Heart left ventricle (tissue), 16 donors: ENCODE measurements around the gene TLE5. TPM values are rescaled to one million over a fixed set of nuclear protein-coding genes. Genes with fewer than 3 reads are reported as not detected.
"Not testable (repeated sequence)": the region's sequence is repeated elsewhere in the genome, so short reads cannot be mapped to it uniquely, and the experiment has no call there.

Experiments
- ATAC-seq, 4 donors: fragments of 200-7000 bp; cut with Tn5 transposase; one replicate each; pipeline ENCODE4 v1.9.1; 2020 to 2022; ENCODE audit warnings: moderate library complexity in 4 of 4, mild to moderate bottlenecking in 3 of 4, moderate number of reproducible peaks in 1 of 4
- DNase-seq, 5 donors: peaks; one replicate each; pipeline ENCODE4 v3.0.0-alpha.2; 2020
- H3K27ac ChIP-seq, 12 donors: fragments of 200-600 bp; sonication (generic) in 4 of 12; one replicate each; pipeline versions ENCODE4 v1.5.0 to v1.8.0; 2016 to 2022; ENCODE audit warnings: mild to moderate bottlenecking in 2 of 12
- H3K27me3 ChIP-seq, 9 donors: fragments of 200-600 bp; sonication (generic) in 2 of 9; one replicate each; pipeline versions ENCODE4 v1.5.1 to v1.8.0; 2016 to 2022; ENCODE audit warnings: mild to moderate bottlenecking in 3 of 9
- H3K36me3 ChIP-seq, 9 donors: fragments of 200-600 bp; sonication (generic) in 2 of 9; one replicate each; pipeline versions ENCODE4 v1.5.0 to v1.8.0; 2018 to 2022; ENCODE audit warnings: mild to moderate bottlenecking in 2 of 9
- H3K4me1 ChIP-seq, 12 donors: fragments of 200-600 bp; sonication (generic) in 4 of 12; one replicate each; pipeline versions ENCODE4 v1.5.0 to v1.8.0; 2016 to 2022; ENCODE audit warnings: mild to moderate bottlenecking in 3 of 12
- H3K4me3 ChIP-seq, 12 donors: fragments of 200-600 bp; sonication (generic) in 4 of 12; one replicate each; pipeline versions ENCODE4 v1.5.0 to v1.8.0; 2017 to 2022; ENCODE audit warnings: mild to moderate bottlenecking in 9 of 12, moderate library complexity in 4 of 12
- H3K9me3 ChIP-seq, 12 donors: fragments of 200-600 bp; sonication (generic) in 4 of 12; one replicate each; pipeline versions ENCODE4 v1.5.0 to v1.8.0; 2016 to 2022; ENCODE audit warnings: mild to moderate bottlenecking in 1 of 12
- POLR2A ChIP-seq, 2 donors: fragments of 450-650 bp; IDR thresholded peaks; one replicate each; pipeline ENCODE4 v1.6.1; 2017; ENCODE audit warnings: antibody characterized with exemption in 2 of 2, mild to moderate bottlenecking in 2 of 2, moderate library complexity in 2 of 2
- WGBS, 4 donors: extraction: QIAGEN DNeasy Blood & Tissue Kit in 2 of 4; methylation state at CpG; one replicate each; pipeline versions ENCODE4 v1.1.5 to v1.1.7; 2013 to 2018; 5-methylcytosine and 5-hydroxymethylcytosine counted together
- intact Hi-C, 10 donors: fragments of 100-400 bp; cut with DNase I; formaldehyde crosslinking; loops; one replicate each; pipeline versions ENCODE4 v1.11.1 to v1.14.2; 2022
- polyA plus RNA-seq, 2 donors: library from polyadenylated mRNA; stranded (reverse); fragments of 200-250 nt; gene quantifications; one replicate each; pipeline ENCODE4 v1.2.3, GENCODE V29; 2013
- total RNA-seq, 9 donors: library from RNA; depleted of rRNA in 2 of 9; stranded (reverse); fragments of >200 nt in 2 of 9; fragmentation: NEBNext Ultra II Directional in 3 of 9; extraction: Animal tissue kit (Norgen Biotek cat#: 25700) in 3 of 9; gene quantifications; one replicate each; pipeline versions ENCODE4 v1.1.0 to v1.2.4, GENCODE V29; 2016 to 2023
- TF ChIP-seq, protein P1 (sequence below), 12 donors: fragments of 200-600 bp; sonication (generic) in 4 of 12; IDR thresholded peaks; one replicate each; pipeline versions ENCODE4 v1.5.0 to v1.8.0; 2018 to 2022; ENCODE audit warnings: antibody characterized with exemption in 12 of 12, mild to moderate bottlenecking in 5 of 12
- donor health status: ischemic (EF 13 %, LVEDD 7.1; RV severe dilation, severe dysfunction).
- donor health status: healthy with polysubstance abuse.
- donor health status: DM: no; HTN: yes; CAD: no.
- donor health status: DM: no; HTN: no; CAD: no.
- donor health status: ischemic (EF 25% LVEDD 6.9; RV normal size, moderate dysfunction).
- donor health status: ischemic (EF 25% LVEDD 5.7; RV mildly dilated, moderate dysfunction).
- donor health status: healthy.
- donor health status: DM: yes; HTN: yes; CAD: no.
- donor health status: ischemic (EF 35%, LVEDD 5.7; RV mildly dilated, moderate dysfunction).
- donor health status: nonischemic (EF 11% LVEDD 7.7; RV severe dilation, severe dysfunction).
- donor health status: DM: yes; HTN: yes; CAD: no.
- donor health status: PGD.
- donor health status: ischemic (EF 29% LVEDD 5.4; RV normal size, mild dysfunction).
- donor health status: nonischemic (EF 23%, LVEDD 6.1; RV moderate dilation, normal function).

Gene TLE5
- total and polyA plus RNA-seq, 11 donors, result 593 to 1,459 (median 711) TPM

DNA sequence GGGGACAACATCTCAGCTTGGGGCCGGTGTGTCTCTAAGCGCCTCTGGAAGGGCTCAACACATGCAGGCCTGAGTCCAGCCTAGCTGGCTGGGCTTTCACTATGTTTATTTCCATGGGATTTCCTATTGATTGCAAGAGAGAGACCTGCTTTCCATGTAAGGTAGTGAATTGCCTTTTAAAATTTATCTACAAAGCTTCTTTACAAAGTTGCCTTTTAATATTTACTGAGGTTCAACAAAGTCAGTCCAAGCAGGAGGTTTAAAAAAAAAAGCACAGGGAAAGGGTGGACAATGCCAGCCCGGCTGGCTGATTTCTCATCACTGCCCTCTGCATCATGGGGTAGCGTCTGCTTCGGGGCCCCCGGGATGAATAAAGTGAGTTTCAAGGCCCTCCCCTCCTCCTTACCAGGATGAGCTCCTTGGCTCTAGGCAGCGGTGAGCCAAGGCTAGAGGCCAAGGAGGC, 49.0 kb downstream of the TLE5 start:
- ATAC-seq (no peak), DNase-seq (no peak)
- intact Hi-C loops, result no loop called here
- 79 to 88% (median 84%) methylated on average over 7 of the region's 7 CpGs for WGBS, 4 donors
- no peak overlapping the region for H3K4me3 ChIP-seq
- no peaks in the 10 kb centered on the region for H3K27me3 ChIP-seq
- H3K36me3 ChIP-seq, result peaks cover 0 to 72% (median 47%) of the 10 kb centered on the region in 9 donors
- no peak overlapping the region for H3K27ac ChIP-seq
- H3K9me3 ChIP-seq, result no peaks in the 10 kb centered on the region
- no peaks in the 10 kb centered on the region for H3K4me1 ChIP-seq
- no peak for TF ChIP-seq POLR2A (IDR thresholded peaks at IDR 0.05)
- TF ChIP-seq, protein P1, sequence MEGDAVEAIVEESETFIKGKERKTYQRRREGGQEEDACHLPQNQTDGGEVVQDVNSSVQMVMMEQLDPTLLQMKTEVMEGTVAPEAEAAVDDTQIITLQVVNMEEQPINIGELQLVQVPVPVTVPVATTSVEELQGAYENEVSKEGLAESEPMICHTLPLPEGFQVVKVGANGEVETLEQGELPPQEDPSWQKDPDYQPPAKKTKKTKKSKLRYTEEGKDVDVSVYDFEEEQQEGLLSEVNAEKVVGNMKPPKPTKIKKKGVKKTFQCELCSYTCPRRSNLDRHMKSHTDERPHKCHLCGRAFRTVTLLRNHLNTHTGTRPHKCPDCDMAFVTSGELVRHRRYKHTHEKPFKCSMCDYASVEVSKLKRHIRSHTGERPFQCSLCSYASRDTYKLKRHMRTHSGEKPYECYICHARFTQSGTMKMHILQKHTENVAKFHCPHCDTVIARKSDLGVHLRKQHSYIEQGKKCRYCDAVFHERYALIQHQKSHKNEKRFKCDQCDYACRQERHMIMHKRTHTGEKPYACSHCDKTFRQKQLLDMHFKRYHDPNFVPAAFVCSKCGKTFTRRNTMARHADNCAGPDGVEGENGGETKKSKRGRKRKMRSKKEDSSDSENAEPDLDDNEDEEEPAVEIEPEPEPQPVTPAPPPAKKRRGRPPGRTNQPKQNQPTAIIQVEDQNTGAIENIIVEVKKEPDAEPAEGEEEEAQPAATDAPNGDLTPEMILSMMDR (IDR thresholded peaks at IDR 0.05), result no peak

DNA sequence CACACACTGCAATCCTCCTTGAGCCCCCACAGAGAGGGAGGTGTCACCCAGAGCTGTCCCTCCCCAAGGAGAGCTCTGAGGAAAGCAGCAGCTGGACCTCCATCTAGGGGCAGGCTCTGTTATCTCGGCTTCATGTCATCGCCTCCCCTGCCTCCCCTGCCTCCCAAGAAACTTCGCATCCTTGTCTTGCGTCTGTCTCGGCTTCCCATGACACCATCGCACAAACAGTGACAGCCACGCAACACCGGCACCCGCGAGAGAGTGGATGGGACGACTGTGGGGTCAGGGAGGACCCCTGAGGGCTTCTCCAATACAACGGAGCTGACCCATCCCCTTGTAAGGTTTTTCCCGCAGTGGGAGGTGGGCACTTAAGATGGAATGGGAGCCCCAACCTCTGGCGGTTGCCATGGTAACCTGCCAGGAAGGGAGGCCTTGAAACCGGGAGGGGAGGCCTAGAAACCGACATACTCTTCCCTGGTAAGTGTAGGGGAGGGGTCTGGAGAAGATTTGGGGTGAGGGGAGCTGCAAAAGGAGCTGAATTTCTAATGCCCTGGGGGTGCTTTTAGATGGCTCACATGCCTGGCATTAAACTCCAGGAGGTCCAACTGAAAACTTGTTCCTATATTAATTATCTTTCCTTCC, 49.6 kb downstream of the TLE5 start:
- TF ChIP-seq, protein P1 (IDR thresholded peaks at IDR 0.05), result no peak
- TF ChIP-seq POLR2A (IDR thresholded peaks at IDR 0.05), result no peak
- Histone ChIP-seq H3K27ac (no peak overlapping the region), H3K36me3 (peaks cover 0 to 78% (median 52%) of the 10 kb centered on the region in 9 donors), H3K4me1 (no peaks in the 10 kb centered on the region), H3K4me3 (no peak overlapping the region), H3K9me3 (no peaks in the 10 kb centered on the region), H3K27me3 (no peaks in the 10 kb centered on the region)
- intact Hi-C loops, result no loop called here
- 68 to 75% (median 70%) methylated on average over 14 to 16 of the region's 16 CpGs for WGBS, 4 donors
- ATAC-seq (no peak), DNase-seq (no peak)

DNA sequence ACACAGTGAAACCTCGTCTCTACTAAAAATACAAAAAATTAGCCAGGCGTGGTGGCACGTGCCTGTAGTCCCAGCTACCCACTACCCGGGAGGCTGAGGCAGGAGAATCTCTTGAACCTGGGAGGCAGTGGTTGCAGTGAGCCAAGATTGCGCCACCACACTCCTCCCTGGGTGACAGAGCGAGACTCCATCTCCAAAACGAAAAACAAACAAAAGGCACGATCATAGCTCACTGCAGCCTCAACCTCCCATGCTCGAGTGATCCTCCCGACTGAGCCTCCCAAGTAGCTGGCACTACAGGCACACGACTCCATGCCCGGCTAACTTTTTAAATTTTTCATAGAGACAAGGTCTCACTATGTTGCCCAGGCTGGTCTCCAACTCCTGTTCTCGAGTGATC, 50.2 kb downstream of the TLE5 start:
- H3K36me3 ChIP-seq, result peaks cover 0 to 85% (median 57%) of the 10 kb centered on the region in 9 donors
- DNase-seq, H3K4me3 ChIP-seq, intact Hi-C loops, H3K27ac ChIP-seq, H3K9me3 ChIP-seq, H3K4me1 ChIP-seq, ATAC-seq, H3K27me3 ChIP-seq: not testable (repeated sequence)
- WGBS, 4 donors, result 85 to 94% (median 88%) methylated on average over 13 of the region's 13 CpGs

DNA sequence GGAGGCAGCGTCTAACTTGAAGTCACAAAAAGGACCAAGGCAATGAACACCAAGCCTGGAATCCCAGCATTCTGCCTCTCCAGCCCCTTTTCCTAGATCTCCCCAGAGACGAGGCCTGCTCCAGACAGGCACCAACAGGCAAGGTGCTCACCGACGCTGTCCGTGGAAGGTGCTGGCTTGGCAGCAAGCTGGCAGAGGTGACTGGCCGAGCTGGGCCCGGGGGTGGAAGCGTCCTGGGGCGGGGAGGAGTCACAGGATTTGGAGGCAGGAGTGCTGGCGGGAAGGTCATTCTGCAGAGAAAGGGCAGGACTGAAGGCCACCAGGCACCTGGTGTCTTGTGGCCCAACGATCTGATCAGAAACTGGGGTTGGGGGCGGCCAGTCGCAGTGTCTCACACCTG, 51.4 kb downstream of the TLE5 start:
- Histone ChIP-seq H3K4me3 (no peak overlapping the region), H3K27ac (no peak overlapping the region), H3K9me3 (no peaks in the 10 kb centered on the region), H3K4me1 (no peaks in the 10 kb centered on the region), H3K36me3 (peaks cover 0 to 87% (median 63%) of the 10 kb centered on the region in 9 donors), H3K27me3 (no peaks in the 10 kb centered on the region)
- no peak for DNase-seq
- no peak for ATAC-seq
- TF ChIP-seq, protein P1 (IDR thresholded peaks at IDR 0.05), result no peak
- no peak for TF ChIP-seq POLR2A (IDR thresholded peaks at IDR 0.05)
- intact Hi-C loops, result no loop called here
- WGBS, 4 donors, result 84 to 93% (median 87%) methylated on average over 13 of the region's 13 CpGs

DNA sequence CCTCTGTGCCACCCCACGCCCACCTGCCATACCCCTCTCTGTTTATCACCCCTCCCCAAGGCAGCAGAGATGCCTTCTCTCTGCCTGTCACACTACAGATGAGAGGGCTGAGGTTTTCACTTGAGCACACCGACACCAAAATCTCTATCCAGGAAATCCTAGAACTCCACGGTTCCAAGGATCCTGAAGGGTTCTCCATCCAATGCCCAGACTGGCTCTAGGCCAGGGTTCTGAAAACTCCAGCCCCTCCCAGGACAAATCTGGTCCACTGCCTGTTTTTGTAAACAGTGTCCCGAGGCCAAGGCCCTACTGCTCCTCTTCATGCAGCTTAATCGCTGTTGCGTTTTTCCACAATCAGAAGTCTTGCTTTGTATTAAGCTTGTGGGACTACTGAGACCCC, 53.3 kb downstream of the TLE5 start:
- Histone ChIP-seq H3K36me3 (peaks cover 0 to 84% (median 58%) of the 10 kb centered on the region in 9 donors), H3K4me1 (no peaks in the 10 kb centered on the region), H3K27me3 (no peaks in the 10 kb centered on the region), H3K9me3 (no peaks in the 10 kb centered on the region), H3K4me3 (no peak overlapping the region), H3K27ac (no peak overlapping the region)
- ATAC-seq (no peak), DNase-seq (no peak)
- 86 to 93% (median 89%) methylated on average over 6 of the region's 6 CpGs for WGBS, 4 donors
- intact Hi-C loops, result no loop called here
- TF ChIP-seq POLR2A (IDR thresholded peaks at IDR 0.05), result no peak
- TF ChIP-seq, protein P1 (IDR thresholded peaks at IDR 0.05), result no peak
